Coronary artery (tissue), 2 donors: ENCODE results near the gene PRIMA1.

Experiments
- DNase-seq: peaks from one replicate; pipeline ENCODE4 v3.0.0-alpha.2; 2017; ENCODE audit warnings: low spot score
- H3K27ac ChIP-seq, 2 donors: fragments of 200-600 bp; sonication (generic); one replicate each; pipeline ENCODE4 v1.5.1; 2016 to 2019
- H3K4me3 ChIP-seq: fragments of 200-600 bp; sonication (generic); 2 replicates; pipeline ENCODE4 v1.5.1; 2016; ENCODE audit warnings: mild to moderate bottlenecking, moderate library complexity
- CTCF ChIP-seq: fragments of 200-600 bp; sonication (generic); IDR thresholded peaks from one replicate; pipeline ENCODE4 v1.5.1; 2019; ENCODE audit warnings: antibody characterized with exemption

PRIMA1 gene

GRCh38 chr14:93787465-93788292 lies 606 bp downstream of the PRIMA1 start:
- peak overlapping the region in 1 of 2 donors; percentile 80 for H3K27ac ChIP-seq

GRCh38 chr14:93785423-93785822 lies 2.9 kb downstream of the PRIMA1 start:
- no peak for TF ChIP-seq CTCF
- Histone ChIP-seq H3K27ac (no peak overlapping the region), H3K4me3 (no peak overlapping the region)
- DNase-seq, result no peak

More at GRCh38 chr14:93787465-93788292, 606 bp downstream of the PRIMA1 start:
- no peak for TF ChIP-seq CTCF
- peak overlapping the region; percentile 78 for H3K4me3 ChIP-seq
- DNase-seq, result no peak

- Histone ChIP-seq H3K4me3 (no peak overlapping the region), H3K27ac (no peak overlapping the region)
- TF ChIP-seq CTCF, result no peak
- DNase-seq, result no peak
Observed at GRCh38 chr14:93784878-93785277, 3.4 kb downstream of the PRIMA1 start.

GRCh38 chr14:93780813-93781400 lies 7.4 kb downstream of the PRIMA1 start:
- no peak overlapping the region for H3K4me3 ChIP-seq
- no peak for TF ChIP-seq CTCF
- no peak for DNase-seq
- peak overlapping the region in 1 of 2 donors; percentile 9 for H3K27ac ChIP-seq

- Histone ChIP-seq H3K27ac (peak overlapping the region in 1 of 2 donors; percentile 35), H3K4me3 (no peak overlapping the region)
- TF ChIP-seq CTCF, result no peak
- no peak for DNase-seq
Observed at GRCh38 chr14:93778856-93779629, 9.2 kb downstream of the PRIMA1 start.

GRCh38 chr14:93778453-93778852 lies 9.8 kb downstream of the PRIMA1 start:
- TF ChIP-seq CTCF, result no peak
- no peak for DNase-seq
- Histone ChIP-seq H3K27ac (no peak overlapping the region), H3K4me3 (no peak overlapping the region)
